CD4-positive, alpha-beta T cell treated with Interferon alpha-2 for 1 hour (primary cell): Measurements from ENCODE around the gene RLN3.
"Not testable (repeated sequence)": the region's sequence is repeated elsewhere in the genome, so short reads cannot be mapped to it uniquely, and the experiment has no call there.

Experiments
- DNase-seq, 2 donors: peaks; one replicate each; pipeline ENCODE4 v3.0.0-alpha.2; 2020 to 2022

The RLN3 gene

DNA sequence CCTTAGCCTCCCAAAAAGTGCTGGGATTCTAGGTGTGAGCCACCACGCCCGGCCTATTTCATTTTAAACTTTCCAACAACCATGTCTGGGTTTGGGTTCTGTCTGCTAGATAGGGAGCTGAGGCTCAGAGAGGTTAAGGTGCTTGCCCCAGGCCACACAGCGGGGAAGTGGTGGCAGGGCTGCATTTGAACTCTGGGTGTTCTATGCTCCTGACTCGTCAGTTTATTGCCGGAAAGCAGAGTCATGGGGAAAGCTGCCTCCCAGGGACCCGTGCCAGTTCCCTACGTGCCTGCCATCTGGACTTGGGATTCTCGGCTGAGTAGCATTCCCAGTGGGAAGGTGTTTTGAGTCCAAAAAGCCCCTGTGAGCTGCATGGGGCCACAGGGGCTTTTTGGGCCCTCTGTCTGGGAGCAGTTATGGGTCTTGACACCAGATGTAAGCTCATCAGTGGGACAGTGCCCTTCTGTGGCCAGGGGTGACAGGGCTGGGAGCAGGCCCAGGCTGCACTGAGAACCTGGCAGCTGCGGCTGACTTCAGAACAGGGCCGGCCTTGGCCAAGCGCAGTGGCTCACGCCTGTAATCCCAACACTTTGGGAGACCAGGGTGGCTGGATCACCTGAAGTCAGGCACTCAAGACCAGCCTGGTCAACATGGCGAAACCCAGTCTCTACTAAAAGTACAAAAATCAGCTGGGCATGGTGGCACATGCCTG is 32.8 kb upstream of the RLN3 start:
- DNase-seq = no peak

DNA sequence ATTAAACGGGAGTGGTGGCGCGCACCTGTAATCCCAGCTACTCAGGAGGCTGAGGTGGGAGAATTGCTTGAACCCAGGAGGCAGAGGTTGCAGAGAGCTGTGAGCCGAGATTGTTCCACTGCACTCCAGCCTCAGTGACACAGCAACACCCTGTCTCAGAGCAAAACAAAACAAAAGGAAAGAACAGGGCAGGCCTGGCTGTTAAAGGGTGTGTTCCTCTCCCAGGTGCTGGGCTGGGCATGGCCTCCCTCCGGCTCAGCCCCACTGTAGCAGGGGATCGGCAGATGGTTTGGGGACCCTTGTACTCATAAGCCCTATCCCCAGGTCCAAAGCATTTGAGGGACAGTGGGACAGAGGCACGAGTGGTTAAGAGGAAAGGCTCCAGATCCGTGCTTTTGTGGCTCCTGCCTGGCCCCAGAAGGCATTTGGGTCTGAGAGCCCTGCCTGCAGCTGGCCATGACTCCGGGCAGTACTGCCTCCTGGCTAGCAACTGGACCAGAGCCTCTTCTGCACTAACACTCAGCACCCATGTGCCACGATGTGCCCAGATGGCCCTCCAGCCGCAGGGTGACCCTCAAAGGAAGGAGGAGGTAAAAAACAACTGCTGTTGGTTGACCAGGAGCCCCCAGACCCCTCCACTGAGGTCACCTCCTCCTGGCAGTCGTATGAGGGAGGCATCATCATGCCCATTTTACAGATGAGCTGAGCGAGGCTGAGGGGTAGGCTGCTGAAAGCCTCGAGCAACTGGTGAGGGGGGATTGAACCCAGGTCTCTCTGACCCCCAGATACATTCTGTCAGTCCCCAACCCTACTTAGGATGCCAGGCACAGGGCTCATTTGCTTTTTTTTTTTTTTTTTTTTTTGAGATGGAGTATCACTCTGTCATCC is 31.8 kb upstream of the RLN3 start:
- no peak for DNase-seq

DNA sequence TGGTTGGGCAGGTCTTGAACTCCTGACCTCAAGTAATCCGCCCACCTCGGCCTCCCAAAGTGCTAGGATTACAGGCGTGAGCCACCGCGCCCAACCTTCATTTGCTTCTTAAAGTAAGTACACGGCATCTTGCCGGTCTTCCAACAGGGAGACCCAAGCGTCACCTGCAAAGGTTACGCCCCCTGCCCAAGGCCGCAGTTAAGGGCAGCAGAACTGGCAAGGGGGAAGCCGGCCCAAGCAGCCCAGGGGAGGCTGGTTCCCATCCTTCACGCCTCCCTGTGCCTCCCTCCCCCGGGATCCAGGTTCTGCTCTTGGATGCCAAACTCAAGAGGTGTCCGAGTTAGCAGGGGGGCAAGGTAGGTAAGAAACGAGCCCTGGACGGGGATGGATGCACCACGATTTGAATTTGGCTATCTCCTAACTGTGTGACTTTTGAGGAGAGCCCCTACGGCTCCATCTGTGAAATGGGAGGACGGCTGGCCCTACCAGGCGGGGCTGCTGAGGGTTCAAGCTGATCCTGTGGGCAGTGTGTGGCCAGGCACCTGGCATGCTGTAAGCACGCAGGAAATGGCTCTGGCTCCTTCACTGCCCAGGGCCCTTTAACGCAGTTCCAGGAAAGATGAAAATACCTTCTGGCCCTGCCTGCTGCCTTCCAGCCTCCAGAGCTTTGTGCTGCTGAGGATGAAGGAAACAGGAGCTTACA is 30.9 kb upstream of the RLN3 start:
- DNase-seq = no peak

DNA sequence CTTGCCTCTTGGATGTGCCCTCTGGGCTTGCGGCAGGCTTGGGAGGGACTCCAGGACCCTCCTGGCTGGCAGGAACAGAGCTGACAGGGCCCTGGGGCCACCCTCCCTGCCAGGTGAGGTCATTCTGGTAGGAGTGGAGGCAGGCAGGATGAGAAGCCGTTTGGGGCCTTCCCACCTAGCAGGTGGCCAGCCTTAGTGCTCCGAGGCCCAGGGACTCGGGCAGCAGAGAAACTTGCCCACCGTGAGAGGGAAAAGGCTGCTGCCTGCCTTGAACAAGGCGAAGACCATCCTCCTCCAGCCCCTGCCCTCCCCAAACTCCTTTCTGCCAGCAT is 30.4 kb upstream of the RLN3 start:
- no peak for DNase-seq

DNA sequence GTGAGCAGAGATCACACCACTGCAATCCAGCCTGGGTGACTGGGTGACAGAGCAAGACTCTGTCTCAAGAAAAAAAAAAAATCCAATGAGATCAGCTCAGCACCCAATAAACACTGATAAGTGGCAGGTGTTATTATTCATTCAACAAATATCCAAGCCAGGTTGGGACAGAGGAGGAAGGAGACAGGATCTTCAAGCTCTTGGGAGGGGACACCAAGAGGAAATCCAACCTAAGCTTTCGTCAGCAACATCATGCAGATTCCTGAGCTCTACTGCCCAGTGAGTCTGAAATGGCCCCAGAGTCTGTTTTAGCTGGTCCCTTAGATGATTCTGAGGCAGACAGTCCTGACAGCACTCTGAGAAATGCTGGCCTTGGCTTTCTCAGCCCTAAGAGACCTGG is 29.5 kb upstream of the RLN3 start:
- no peak for DNase-seq

DNA sequence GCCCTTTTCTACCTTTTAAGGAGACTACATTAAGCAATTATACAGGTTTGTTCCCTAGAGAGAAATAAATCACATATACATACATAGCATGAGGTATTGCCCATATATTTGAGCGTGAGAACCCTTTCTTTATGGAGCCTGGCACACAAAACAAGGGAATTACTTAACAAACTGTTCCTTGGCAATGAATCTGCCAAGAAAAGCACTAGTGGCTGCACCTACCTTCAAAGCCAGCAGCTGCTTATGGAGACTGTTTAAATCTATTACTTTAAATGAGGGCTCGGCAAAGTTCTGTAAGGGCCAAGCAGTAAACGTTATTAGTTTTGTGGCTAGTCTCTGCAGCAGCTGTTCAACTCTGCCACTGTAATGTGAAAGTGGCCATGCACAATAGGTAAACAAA is 28.9 kb upstream of the RLN3 start:
- no peak for DNase-seq

DNA sequence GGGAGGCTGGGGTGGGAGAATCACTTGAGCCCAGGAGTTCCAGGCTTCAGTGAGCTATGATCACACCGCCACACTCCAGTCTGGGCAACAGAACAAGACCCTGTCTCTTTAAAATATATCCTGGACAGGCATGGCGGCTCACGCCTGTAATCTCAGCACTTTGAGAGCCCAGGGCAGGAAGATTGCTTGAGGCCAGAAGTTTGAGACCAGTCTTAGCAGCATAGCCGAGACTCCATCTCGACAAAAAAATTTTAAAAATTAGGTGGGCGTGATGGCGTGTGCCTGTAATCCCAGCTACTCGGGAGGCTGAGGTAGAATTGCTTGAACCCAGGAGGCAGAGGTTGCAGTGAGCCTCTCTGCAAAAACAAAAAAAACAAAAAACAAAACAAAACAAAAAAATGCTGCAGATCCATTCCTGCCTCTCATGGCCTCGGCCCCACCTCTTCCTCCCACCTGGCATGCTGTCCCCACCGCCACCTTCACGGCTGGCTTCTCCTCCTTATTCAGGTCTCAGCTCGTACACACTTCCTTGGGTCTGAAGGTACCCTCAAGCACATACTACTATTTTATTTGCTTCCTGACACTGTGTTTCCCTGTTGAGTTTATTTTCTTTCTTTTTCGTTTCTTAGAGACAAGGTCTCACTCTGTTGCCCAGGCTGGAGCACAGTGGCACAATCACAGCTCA is 27.1 kb upstream of the RLN3 start:
- no peak for DNase-seq

DNA sequence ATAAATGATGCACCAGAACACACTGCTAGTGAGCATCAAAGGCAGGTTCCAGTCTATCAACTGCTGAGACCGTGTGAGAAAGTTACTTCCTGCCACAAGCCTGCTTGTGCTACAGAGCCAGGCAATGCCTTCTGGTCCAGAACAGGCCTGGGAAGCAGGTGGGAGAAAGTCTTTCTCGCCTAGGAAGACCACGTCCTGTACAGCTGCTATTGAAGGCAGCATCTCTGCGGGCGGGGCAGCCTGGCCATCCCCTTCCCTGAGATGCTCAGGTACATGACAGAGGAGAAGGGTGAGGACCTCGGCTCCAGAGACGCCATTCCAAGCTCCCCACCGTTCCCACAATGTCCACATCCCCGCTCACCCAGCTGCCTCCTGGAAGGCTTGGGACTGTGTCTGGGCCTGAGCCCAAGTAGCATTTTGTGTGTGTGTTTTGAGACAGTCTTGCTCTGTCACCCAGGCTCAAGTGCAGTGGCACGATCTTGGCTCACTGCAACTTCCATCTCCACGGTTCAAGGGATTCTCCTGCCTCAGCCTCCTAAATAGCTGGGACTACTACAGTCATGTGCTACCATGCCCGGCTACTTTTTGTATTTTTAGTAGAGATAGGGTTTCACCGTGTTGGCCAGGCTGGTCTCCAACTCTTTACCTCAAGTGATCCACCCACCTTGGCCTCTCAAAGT is 25.2 kb upstream of the RLN3 start:
- DNase-seq = peak; percentile 33 to 64

DNA sequence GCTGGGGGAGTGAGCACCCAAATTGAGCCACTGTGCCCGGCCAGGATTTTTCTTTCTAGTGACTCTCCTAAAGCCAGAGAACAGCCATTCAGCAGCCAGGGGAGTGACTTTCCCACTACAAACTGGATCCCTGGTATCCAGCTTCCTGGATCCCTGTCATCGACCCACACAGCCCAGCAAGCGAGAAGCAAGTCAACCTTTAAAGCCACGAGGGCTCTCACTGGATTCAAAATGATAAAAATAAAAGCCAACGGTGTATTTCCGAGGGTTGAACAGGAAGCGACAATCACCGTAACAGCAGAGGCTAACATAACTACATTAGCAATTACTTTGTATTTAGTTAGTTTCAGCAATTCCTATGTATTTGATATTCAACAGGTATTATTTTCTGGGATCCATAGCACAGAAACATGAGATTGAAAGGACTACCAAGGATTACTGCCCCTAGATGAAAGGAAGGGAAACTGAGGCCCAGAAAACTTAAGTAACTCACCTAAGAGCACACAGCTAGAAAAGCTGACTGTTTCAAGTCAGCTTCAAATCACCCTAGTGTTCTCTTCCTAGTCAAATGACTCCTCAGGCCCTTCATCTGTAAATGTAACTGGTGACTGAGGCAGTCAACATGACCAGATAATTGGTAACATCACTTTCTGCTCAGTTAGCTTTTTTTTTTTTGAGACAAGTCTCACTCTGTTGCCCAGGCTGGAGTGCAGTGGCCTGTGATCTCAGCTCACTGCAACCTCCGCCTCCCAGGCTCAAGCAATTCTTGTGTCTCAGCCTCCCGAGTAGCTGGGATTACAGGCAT is 24.5 kb upstream of the RLN3 start:
- DNase-seq = peak in 1 of 2 donors; percentile 49

DNA sequence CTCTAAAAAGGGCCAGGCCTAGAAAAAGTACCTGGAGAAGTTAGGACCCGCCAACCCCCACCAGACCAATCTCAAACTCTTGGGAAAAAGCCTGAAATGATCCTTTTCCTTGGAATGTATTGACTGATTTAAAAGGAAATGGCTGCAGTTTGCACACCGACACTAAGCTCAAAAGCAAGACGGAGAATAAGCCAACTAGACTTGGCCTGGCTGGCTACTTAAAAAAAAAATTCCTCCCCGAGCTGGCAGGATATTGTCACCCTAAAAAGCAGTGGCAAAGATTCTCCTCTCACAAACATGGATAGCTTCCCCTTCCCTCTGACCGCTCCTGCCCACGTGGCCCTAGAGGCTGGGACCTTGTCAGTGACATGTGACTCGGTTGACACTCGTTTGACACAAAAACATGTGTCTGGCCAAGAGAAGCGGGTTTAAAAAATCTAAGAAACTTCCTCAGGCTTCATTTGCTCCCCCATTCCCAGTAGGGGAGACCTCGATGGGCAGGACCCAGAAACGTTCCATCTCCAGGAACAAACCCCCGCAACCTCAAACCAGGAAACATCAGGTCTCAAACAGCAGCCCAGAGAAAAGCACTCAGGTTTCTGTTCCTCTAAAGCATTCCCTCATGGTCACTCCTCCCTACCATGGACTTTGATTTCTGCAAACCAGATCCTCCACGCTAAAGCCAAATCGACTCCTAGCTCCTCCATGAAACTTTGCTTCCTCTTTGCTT is 23.2 kb upstream of the RLN3 start:
- DNase-seq = peak in 1 of 2 donors; percentile 36

DNA sequence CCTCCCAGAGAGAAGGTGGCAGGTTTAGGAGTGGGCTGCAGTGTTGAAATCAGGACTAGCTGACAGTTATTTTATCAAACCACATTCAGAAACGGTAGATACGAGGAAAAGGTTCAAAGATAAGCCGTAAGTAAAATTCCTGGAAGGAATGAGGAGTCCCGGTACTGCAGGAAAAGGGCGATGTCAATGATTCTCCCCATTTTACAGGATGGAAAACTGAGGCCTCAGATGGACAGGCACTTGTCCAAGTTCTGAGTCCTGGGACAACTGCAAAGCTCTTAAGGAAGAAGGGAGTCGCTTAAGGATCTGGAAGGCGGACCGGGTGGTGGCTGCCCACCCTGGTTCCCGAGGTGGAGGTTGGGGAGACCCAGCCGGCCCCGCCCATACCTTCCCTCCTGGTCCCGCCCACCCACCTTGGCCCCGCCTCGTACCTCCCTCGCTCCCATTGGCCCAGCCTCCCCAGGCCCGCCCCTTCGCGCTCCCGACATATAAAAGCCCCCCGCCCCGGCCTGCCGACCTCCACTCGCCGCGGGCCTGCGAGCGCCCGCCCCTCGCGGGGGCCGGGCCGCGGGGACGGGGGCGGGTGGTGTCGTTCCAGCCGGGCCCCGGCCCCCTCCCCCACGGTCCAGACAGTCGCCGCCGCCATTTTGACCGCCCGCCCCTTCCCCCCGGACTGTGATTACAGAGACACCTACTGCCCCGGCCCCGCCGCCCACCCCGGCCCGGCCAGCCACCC is 22.4 kb upstream of the RLN3 start:
- peak; percentile 92 to 96 for DNase-seq

DNA sequence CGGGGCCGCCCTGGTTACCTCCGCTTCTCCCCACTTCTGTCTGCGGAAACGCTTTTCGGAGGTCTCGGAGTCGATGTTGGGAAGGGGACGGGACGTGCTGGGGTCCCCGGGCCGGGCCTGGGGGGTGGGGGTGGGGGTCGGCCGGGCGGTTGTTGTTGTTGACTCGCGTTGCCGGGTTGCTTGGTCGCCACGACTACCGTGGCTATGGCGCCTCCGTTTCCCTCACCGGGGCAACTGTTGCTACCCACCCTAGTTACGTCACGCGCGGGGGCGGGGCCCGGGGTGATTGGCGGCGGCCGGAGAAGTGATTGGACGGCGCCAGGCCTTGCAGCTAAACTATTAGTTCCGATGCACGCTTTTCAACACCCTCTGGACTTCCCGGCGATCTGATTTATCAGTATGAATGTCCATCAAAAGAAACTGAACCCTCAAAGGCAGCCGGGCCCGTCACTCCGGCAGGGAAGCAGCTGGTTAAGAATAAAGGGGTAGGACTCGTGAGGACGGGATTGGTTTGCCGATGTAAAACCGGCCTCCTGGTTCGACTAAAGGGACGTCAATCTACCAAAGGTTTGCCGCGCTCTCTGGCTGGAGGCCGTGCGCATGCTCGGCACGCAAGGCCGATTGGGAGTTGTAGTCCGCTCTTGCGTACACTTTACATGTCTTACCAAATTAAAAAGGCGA is 21.7 kb upstream of the RLN3 start, which contains the start of gene RFX1:
Gene RFX1, minus strand, starts transcription at position 236 of the 681 bp plus-strand sequence. CDS start 12,477 bp downstream, outside the sequence.
- DNase-seq = peak; percentile 100

DNA sequence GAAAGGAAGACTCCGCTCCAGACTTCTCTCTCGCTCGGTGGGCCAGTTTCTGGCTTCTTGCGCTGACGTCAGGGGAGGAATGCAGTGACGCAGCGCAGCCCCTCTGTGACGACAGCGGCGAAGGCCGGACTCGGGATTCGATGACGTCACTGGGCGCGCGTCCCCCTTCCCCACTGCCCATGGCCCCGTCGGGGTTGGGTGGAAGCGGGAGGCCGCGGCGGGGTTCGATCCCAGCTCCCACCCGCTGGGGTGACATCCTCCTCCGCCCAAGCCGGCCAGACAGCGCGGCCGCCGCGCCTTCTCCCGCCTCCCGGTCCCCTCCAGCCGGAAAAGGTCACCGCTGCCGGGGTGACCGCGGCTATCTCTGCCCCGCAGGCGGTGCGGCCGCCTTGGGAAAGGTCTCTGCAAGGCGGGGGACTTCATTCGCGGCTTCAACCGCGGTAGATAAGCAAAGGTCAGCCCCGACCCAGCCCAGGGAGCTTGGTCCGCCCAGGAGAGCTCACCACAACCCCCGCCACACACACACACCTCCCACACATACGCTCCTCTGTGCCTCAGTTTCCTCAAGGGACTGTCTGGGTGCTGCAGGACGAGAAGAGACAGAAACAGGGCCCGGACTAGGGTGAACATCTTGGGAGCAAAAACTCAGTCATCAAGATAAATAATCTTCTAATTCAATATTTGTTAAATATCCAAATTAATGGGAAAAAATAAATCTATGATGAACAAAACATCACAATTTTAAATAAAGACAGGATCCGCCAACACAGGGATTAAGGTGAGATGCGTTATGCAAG is 21.0 kb upstream of the RLN3 start:
- no peak for DNase-seq

DNA sequence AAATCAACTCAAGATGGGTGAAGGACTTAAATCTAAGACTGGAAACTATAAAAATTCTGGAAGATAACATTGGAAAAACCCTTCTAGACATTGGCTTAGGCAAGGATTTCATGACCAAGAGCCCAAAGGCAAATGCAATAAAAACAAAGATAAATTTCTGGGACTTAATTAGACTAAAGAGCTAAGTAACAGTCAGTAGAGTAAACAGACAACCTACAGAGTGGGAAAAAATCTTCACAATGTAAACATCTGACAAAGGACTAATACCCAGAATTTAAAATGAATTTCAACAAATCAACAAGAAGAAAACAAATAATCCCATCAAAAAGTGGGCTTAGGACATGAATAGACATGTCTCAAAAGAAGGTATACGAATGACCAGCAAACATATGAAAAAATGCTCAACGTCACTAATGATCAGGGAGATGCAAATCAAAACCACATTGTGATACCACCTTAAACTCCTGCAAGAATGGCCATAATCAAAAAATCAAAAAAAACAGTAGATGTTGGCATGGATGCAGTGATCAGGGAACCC is 15.5 kb upstream of the RLN3 start:
- no peak for DNase-seq

DNA sequence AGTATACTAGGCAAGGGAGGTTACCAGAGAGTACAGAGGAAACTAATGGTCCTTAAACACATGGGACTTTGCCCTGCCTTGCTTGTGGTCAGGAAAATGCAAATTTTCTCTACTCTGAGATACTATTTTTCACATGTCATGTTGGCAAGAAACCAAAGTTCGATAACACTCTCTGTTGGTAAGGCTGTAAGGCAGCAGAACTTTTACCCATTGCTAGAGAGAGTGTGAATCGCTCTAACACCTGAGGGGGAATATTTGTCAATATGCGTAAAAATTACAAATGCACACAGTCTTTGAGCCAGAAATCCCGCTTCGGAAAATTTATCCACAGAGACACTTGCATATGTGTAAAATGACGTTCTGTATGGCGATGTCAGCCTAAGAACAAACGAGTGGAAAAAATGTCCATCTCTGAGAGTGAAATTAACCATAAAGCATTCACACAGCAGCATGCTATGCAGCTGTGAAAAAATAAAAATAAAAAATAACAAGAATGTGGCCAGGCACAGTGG is 12.4 kb upstream of the RLN3 start:
- DNase-seq = peak in 1 of 2 donors; percentile 9

DNA sequence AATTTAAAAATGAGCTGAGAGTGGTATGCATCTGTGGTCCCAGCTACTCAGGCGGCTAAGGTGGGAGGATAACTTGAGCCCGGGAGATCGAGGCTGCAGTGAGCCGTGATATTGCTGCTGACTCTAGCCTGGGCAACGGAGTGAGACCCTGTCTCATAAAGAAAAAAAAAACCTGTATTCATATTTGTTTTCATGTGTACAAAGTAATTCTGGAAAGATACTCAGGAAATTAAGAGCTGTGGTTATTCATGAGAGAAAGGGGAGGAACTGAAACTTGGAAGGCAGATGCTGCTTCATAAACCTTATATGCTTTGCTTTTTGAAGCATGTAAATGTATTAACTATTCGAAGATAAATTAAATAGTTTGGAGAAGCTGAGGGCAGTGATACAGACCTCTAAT is 8.8 kb upstream of the RLN3 start:
- DNase-seq = no peak

DNA sequence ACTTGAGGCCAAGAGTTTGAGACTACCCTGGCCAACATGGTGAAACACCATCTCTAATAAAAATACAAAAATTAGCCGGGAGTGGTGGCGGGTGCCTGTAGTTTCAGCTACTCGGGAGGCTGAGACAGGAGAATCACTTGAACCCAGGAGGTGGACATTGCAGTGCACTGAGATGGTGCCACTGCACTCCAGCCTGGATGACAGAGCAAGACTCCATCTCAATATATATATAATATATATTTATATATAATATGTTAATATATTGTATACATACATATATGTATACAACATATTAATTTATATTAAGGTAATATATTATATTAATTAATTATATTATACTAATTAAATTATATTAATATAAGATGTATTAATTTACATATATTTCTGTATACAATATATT is 8.2 kb upstream of the RLN3 start:
- not testable (repeated sequence) for DNase-seq

DNA sequence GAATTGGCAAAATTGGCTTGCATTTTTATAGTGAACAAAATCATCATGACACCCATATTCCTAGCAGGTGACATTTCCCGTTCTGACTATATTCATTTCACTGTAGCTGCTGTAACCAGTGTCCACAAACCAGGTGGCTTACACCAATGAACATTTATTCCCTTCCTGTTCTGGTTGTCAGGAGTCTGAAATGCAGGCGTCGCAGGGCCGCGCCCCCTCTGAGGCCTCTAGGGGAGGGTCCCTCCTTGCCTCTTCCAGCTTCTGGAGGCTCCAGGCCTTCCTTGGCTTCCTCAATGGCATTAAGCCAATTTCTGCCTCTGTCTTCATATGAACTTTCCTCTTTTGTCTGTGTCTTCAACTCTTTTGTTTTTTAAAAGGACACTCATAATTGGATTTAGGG is 6.5 kb upstream of the RLN3 start:
- DNase-seq = no peak
